ENCODE results near the gene CADPS.
"Not testable (repeated sequence)": the region's sequence is repeated elsewhere in the genome, so short reads cannot be mapped to it uniquely, and the experiment has no call there.

The CADPS gene

DNA sequence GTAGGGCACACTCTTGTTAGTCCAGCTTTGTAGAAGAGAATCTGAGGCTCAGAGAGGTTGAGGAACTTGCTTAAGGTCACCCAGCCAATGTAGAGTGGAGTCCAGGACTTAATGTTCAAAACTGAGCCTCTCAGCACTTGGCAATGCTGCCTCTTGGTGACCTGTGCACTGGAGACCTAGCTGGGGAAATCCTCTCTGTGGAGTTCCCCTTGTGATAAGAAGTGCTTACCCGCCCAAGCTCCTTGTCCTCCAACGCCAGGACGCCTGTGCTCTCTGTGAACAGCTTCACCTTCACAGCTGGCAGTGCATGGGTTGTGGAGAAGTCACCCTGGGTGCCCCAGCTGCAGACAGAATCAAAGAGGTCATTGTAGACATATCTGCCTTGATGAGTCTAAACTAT, 282.8 kb downstream of the CADPS start:
- no peak for DNase-seq (ENCODE audit: low read depth)

GRCh38 chr3:62589078-62589477, 286.1 kb downstream of the CADPS start:
- no peak for DNase-seq (ENCODE audit: low read depth)

GRCh38 chr3:62587579-62588031, 287.6 kb downstream of the CADPS start:
- DNase-seq (ENCODE audit: low read depth) = peak; percentile 95

DNA sequence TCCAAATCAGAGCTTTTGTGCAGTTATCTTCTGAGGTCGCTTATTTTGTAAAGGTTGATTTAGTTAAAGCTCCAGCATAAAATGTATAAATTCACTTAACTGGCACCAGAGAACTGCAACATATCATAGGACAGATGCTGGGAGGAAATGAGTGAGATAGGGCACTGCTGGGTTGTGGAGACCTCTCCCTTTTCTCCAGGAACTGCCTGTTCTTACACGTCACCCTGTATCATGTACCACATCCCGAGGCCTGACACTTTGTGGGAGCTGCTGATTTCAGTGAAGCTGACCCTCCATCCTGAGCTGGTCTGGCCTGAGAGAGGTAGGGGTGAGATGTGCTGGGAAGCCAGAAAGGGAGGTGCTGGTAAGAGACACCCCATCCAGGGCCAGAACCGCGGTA, 288.0 kb downstream of the CADPS start:
- peak; percentile 82 for DNase-seq (ENCODE audit: low read depth)

GRCh38 chr3:62586356-62586755, 288.9 kb downstream of the CADPS start:
- no peak for DNase-seq (ENCODE audit: low read depth)

DNA sequence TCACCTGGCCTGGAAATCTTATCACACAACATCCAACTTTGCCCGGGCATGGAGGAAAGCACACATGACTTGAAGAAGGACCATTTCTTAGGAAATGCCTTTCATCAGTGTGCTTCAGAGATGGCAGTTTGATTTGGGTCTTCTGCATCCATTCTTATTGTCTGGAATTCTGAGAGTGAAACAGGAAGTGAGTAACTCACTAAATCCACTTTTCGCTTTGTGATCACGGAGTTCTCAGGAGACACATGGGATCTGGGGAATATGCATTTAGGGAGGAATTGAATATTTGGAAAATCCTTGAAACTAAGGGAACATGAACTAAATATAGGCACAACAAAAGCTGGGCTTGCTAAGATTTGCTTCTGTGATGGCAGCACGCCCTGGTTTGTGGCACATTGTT, 289.4 kb downstream of the CADPS start:
- DNase-seq (ENCODE audit: low read depth) = no peak

DNA sequence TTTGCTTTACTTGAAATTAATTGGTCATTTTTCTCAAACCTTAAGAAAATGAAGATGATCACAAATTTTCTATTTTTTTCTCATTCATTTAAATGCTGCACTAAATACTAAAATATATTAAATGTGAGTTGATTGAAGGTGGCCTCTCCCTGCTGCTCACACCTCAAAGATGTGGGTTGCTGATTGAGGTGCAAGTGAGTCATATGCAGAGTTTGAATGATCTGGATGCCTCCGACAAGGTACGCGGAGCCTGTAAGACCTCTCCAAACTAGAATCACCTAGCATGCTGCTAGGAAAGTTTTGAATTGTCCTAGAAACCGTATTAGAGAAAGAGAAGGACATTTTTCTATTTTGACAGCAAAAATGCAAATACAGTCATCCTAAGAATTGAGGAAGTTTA, 290.6 kb downstream of the CADPS start:
- DNase-seq (ENCODE audit: low read depth) = no peak

DNA sequence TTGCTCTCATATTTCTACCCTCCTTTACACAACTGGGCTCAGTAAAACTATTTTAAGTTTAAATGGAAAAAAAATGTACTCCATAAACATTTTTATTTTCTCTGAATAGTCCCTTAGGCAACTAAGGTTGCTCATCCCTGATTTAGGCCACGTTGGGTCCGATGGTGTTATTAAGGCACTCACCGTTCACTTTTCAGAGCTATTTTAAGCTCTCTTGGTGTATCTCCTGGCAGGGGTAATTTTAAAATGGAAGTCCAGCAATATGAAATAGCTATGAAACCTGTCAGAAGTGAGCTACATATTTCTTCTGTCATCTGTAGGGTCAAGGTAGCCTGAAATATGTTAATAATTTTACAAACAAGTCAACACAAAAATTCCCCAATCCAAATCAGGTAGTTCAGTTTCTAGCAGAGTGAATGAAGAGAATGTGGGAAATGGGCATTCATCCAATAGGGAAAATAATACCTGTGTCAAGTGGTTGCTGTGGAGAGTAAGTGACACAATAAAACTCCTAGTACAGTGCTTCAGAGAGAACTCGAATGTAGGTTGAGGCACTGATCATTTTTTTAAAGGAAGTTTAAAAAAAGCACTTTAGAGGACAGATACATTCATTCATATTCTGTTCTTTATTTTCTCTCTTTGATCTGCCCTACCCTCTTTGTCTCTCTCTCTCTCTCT, 292.6 kb downstream of the CADPS start:
- no peak for DNase-seq (ENCODE audit: low read depth)

GRCh38 chr3:62580485-62580884, 294.7 kb downstream of the CADPS start:
- DNase-seq (ENCODE audit: low read depth) = not testable (repeated sequence)

DNA sequence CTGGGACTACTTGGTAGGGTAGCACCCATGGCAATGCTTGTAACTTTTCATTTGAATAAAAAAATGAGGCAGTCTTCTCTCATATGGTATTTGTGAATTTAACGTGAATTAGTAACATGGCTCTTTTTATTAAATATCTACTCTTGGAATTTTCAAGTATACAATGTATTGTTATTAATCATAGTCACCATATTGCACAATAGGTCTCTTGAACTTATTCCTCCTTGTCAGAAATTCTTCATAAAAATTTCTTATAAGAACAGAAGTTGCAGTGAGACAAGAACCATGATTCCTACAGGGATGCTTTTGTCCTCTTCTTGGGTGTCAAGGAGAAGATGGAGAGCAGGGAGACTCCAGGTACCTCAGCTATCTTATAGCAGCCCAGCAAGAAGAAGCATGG, 298.1 kb downstream of the CADPS start:
- no peak for DNase-seq (ENCODE audit: low read depth)

- DNase-seq (ENCODE audit: low read depth) = no peak
Measured at GRCh38 chr3:62574266-62574898, 300.8 kb downstream of the CADPS start.

- DNase-seq (ENCODE audit: low read depth) = no peak
Measured at GRCh38 chr3:62571916-62572315, 303.3 kb downstream of the CADPS start.

- no peak for DNase-seq (ENCODE audit: low read depth)
Measured at GRCh38 chr3:62570888-62571287, 304.3 kb downstream of the CADPS start.

GRCh38 chr3:62569609-62570008, 305.6 kb downstream of the CADPS start:
- DNase-seq (ENCODE audit: low read depth) = no peak

DNA sequence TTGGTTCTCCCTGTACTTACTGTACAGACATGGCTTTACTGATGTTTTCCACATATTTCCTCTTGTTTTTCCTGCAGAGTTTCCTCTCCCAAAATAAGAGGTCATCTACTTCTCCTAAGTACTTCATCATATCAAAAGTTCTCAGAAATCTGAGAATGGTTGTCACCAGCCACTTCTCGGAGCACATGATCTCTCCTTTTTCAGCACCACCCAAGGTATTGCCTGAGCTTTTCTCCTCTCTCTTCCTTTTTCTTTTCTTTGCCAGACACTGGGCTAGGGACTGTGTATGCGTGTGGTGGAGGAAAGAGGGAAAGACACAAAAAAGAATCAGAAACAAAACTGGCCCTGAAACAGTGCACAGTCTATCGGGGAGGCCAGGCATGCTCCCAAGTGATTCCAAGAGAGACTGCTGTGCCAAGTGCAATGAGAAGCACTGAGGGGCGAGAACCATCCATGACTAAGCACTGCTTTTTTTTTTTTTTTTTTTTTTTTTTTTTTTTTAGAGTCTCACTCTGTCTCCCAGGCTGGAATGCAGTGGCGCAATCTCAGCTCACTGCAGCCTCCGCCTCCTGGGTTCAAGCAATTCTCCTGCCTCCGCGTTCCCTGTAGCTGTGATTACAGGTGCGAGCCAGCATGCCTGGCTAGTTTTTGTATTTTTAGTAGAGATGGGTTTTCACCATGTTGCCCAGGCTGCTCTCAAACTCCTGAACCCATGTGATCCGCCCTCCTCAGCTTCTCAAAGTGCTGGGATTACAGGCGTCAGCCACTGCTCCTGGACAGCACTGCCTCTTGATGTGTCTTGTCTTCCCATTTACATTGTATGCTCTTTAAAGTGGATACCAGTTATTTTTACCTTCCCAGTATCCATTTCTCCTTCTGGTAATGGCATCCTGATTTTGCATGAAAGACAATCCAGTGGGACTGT, 307.9 kb downstream of the CADPS start:
- no peak for DNase-seq (ENCODE audit: low read depth)

- no peak for DNase-seq (ENCODE audit: low read depth)
Measured at GRCh38 chr3:62566022-62566557, 309.1 kb downstream of the CADPS start.

DNA sequence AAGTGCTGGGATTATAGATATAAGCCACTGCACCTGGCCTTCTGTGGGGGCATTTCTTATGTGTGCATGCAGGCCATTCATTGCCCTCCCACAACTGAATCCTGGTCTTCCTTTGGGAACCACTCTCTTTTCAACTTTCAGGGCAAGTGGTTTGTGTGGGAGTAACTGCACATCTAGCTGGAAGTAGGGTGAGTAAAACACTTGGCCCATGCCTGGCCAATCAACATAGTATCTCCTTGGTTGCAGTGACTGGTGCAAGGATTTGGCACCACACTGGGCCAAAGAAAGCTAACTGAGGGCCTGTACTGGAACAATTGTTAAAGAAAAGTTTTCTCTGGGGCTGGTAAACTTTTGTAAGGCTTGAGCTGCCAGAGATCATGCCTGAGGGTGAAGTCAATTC, 312.6 kb downstream of the CADPS start:
- DNase-seq (ENCODE audit: low read depth) = no peak

DNA sequence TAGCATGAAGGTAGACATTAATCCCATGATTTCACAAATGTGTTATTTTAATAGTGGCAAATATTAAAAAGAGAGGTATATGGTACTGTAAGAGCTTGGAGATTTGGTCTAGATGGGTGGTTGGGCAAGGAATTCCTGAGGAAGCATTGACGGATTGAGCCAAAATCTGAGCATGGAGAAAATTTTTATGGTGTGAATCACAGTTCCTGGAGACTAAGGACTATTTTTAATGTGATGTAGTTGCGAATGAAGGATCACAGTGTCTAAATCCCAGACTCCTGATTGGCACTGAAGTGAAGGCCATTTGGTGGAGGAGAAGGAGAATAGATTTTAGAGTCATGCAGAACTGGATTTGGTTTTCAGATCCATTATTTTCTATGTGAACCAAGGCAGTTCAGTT, 313.2 kb downstream of the CADPS start:
- peak; percentile 76 for DNase-seq (ENCODE audit: low read depth)

GRCh38 chr3:62559831-62560445, 315.3 kb downstream of the CADPS start:
- no peak for DNase-seq (ENCODE audit: low read depth)

- DNase-seq (ENCODE audit: low read depth) = no peak
Measured at GRCh38 chr3:62558549-62559112, 316.6 kb downstream of the CADPS start.

- no peak for DNase-seq (ENCODE audit: low read depth)
Measured at GRCh38 chr3:62557983-62558382, 317.2 kb downstream of the CADPS start.

GRCh38 chr3:62557450-62557849, 317.8 kb downstream of the CADPS start:
- DNase-seq (ENCODE audit: low read depth) = no peak
